PFSK-1 (cell line): ENCODE measurements around the gene JADE3.

ENCODE experiments used
- FOXP2 ChIP-seq: optimal IDR thresholded peaks from 2 replicates; pipeline ENCODE3; 2011; ENCODE audit warnings: borderline replicate concordance, control low read depth, inconsistent platforms; ENCODE audit not compliant: insufficient read depth; ENCODE audit errors: extremely low read length, extremely low read depth
- POLR2AphosphoS5 ChIP-seq: IDR thresholded peaks from 2 replicates; pipeline ENCODE4 v1.6.1; 2012; ENCODE audit warnings: low read depth, mild to moderate bottlenecking, control low read depth, low read length, moderate library complexity
- REST ChIP-seq, 2 experiments: IDR thresholded peaks; 2 replicates each; pipeline versions ENCODE4 v1.6.1 to v1.8.0; 2011 to 2012; ENCODE audit warnings: low read depth in 2 of 2, low read length in 2 of 2, control low read depth in 1 of 2, inconsistent platforms in 1 of 2, mild to moderate bottlenecking in 1 of 2, moderate library complexity in 1 of 2; ENCODE audit not compliant: insufficient read depth in 1 of 2
- SIN3A ChIP-seq: IDR thresholded peaks from 2 replicates; pipeline ENCODE4 v1.6.1; 2012; ENCODE audit warnings: mild to moderate bottlenecking, low read length, moderate library complexity, borderline replicate concordance; ENCODE audit not compliant: insufficient read depth
- TAF1 ChIP-seq: IDR thresholded peaks from 2 replicates; pipeline ENCODE4 v1.6.1; 2012; ENCODE audit warnings: low read length, control low read depth, borderline replicate concordance; ENCODE audit not compliant: insufficient read depth

JADE3 gene

GRCh38 chrX:46961097-46961496 is 48.9 kb downstream of the JADE3 start:
- no peak for TF ChIP-seq FOXP2
- TF ChIP-seq TAF1, result no peak
- no peak for TF ChIP-seq POLR2AphosphoS5
- no peak for TF ChIP-seq SIN3A
- no peak for TF ChIP-seq REST (IDR thresholded peaks at IDR 0.05; ENCODE audit: insufficient read depth in 1 of 2, low read depth in 2 of 2, low read length in 2 of 2)

DNA sequence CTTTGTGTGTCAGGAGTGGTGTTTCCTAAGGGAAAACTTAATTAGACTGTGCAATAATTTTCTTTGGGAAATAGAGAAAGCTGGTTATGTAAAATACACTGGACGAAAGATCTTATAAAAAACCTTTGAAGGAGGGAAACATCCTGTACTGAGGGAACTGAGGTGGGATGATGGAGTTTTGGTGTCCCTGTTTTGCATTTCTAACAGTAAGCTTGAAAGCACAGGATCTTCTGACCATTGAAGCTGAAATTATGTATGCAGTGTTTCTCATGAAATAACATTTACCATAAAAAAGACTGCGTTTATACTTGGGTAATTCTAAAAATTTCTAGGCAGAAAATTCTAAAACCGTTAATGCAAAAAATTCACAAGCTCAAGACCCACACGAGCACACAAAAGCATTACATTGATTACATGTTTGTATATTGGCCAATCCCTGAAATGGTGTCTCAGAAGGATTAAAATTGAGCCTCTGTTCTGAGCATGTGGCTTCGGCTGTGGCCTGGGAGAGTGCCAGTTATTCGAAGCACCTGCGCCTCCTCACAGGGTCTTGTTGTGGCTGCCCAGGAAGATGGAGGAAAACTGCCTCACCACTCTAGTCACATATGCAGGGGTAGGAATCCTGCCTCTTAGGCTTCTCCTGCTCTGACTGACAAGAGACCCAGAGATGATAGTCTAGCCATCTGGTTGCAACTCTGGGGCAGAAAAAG is 49.5 kb downstream of the JADE3 start:
- no peak for TF ChIP-seq POLR2AphosphoS5
- TF ChIP-seq FOXP2, result no peak
- TF ChIP-seq SIN3A, result no peak
- TF ChIP-seq REST (IDR thresholded peaks at IDR 0.05; ENCODE audit: insufficient read depth in 1 of 2, low read depth in 2 of 2, low read length in 2 of 2), result no peak
- TF ChIP-seq TAF1, result no peak

- TF ChIP-seq TAF1, result no peak
- no peak for TF ChIP-seq REST (IDR thresholded peaks at IDR 0.05; ENCODE audit: insufficient read depth in 1 of 2, low read depth in 2 of 2, low read length in 2 of 2)
- no peak for TF ChIP-seq POLR2AphosphoS5
These were observed 53.0 kb downstream of the JADE3 start for GRCh38 chrX:46965125-46965758.

DNA sequence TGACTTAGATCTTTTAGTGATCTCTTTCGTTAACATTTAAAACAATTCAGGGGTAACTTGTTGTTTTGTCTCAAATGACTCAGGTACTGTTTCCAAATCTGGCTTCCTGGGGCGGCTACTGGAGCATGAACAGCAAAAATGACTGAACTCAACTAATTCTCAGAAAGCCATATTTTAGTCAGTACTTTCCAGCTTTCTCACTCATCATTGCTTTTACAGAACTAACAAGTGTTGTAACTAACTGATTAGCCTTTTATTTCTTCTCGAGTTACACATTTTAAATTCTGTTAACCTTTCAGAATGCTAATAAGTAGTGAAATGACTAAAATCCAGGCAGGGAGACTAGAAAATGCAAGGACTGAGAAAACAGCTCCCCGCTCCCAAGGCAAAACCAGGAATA is 55.3 kb downstream of the JADE3 start:
- TF ChIP-seq FOXP2, result no peak
- no peak for TF ChIP-seq POLR2AphosphoS5
- TF ChIP-seq REST (IDR thresholded peaks at IDR 0.05; ENCODE audit: insufficient read depth in 1 of 2, low read depth in 2 of 2, low read length in 2 of 2), result no peak
- no peak for TF ChIP-seq TAF1
- no peak for TF ChIP-seq SIN3A
